Ovary (tissue), 9 donors: ENCODE results near the gene MYO1A. TPM values are rescaled to one million over a fixed set of nuclear protein-coding genes. Genes with fewer than 3 reads are reported as not detected.
"Not testable (repeated sequence)": the region's sequence is repeated elsewhere in the genome, so short reads cannot be mapped to it uniquely, and the experiment has no call there.

ENCODE experiments used
- DNase-seq, 5 donors: peaks; one replicate each; pipeline ENCODE4 v3.0.0-alpha.2; 2019 to 2020
- H3K27ac ChIP-seq, 2 donors: fragments of 200-600 bp; one replicate each; pipeline versions ENCODE4 v1.5.1 to v1.8.0; 2019 to 2022
- H3K27me3 ChIP-seq: fragments of 200-600 bp; one replicate; pipeline ENCODE4 v1.8.0; 2022
- H3K36me3 ChIP-seq: fragments of 200-600 bp; sonication (generic); one replicate; pipeline ENCODE4 v1.5.1; 2019
- H3K4me1 ChIP-seq: one replicate; pipeline ENCODE4 v1.8.1; 2013; ENCODE audit warnings: mild to moderate bottlenecking, moderate library complexity; ENCODE audit not compliant: insufficient read depth
- H3K4me3 ChIP-seq: fragments of 200-600 bp; sonication (generic); one replicate; pipeline ENCODE4 v1.5.1; 2017
- H3K9me3 ChIP-seq, 2 donors: fragments of 200-600 bp in 1 of 2; sonication (generic) in 1 of 2; one replicate each; pipeline versions ENCODE4 v1.5.1 to v1.8.1; 2013 to 2019; ENCODE audit warnings: mild to moderate bottlenecking in 1 of 2, moderate library complexity in 1 of 2
- EP300 ChIP-seq: sonication (generic); formaldehyde crosslinking; IDR thresholded peaks from one replicate; pipeline ENCODE4 v1.6.1; 2017; ENCODE audit warnings: antibody characterized with exemption
- POLR2A ChIP-seq: fragments of 450-650 bp; IDR thresholded peaks from one replicate; pipeline ENCODE4 v1.6.1; 2017; ENCODE audit warnings: antibody characterized with exemption, mild to moderate bottlenecking, moderate library complexity
- WGBS, 3 donors: extraction: QIAGEN DNeasy Blood & Tissue Kit in 1 of 3; methylation state at CpG; one replicate each; pipeline versions ENCODE4 v1.1.5 to v1.1.7; 2013 to 2017; 5-methylcytosine and 5-hydroxymethylcytosine counted together
- intact Hi-C, 4 donors: fragments of 100-400 bp; cut with DNase I; formaldehyde crosslinking; loops; one replicate each; pipeline versions ENCODE4 v1.11.0 to v1.15.1; 2022 to 2023
- polyA plus RNA-seq, 2 donors: library from polyadenylated mRNA; stranded (reverse); fragments of 200-250 nt in 1 of 2; fragments of 350-450 nt in 1 of 2; fragmentation: Illumina TruSeq in 1 of 2; extraction: RNeasy Lipid Tissue Mini Kit (QIAGEN cat#74804) in 1 of 2; gene quantifications; one replicate each; pipeline ENCODE4 v1.2.3, GENCODE V29; 2013 to 2014
- total RNA-seq, 7 donors: library from RNA; depleted of rRNA in 2 of 7; stranded (reverse); fragments of >200 nt in 2 of 7; fragmentation: NEBNext Ultra II Directional in 3 of 7; extraction: Animal tissue kit (Norgen Biotek cat#: 25700) in 3 of 7; gene quantifications; one replicate each; pipeline versions ENCODE4 v1.1.0 to v1.2.4, GENCODE V29; 2016 to 2023
- TF ChIP-seq, protein P1 (sequence below), 3 donors: fragments of 450-650 bp in 2 of 3; fragments of 200-600 bp in 1 of 3; IDR thresholded peaks; one replicate each; pipeline versions ENCODE4 v1.5.1 to v1.8.0; 2016 to 2022; ENCODE audit warnings: antibody characterized with exemption in 3 of 3, mild to moderate bottlenecking in 1 of 3
- donor health status: DM: no; HTN: no; CAD: no; lungs with moderate emphysema.
- donor health status: DM: no; HTN: no; CAD: no.
- donor health status: Bipolar disorder and iron deficiency.
- donor health status: DM: yes; HTN: yes; CAD: no.
- donor health status: DM: no; HTN: no; CAD: no.
- donor health status: DM: yes; HTN: yes; CAD: no.

MYO1A gene
- total and polyA plus RNA-seq, 9 donors = 0.08 to 2.6 (median 0.23) TPM; not detected in 2

DNA sequence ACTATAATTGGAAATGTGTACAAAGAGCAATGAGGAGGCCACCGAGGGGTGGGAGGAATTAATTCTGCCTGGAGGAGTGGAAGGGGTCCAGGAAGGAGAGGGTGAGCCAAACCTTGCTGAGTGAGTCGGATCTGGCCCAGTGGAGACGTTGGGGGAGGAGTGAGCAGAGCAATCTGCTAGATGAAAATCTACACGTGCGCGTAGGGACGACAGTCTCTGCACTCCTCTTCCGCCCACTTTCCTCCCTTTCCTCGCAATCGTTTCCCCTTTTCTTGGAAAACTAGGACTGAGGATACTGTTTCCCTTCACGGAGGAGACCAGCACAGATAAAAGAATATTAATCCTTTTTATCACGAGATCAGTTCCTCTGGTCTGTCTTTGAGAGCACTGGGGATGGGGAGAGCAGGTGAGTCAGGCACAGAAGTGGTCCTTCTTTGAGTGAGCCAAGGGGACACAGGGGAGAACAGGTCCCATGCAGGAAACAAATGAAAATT, 36.1 kb upstream of the MYO1A start:
- no peaks in the 10 kb centered on the region for H3K9me3 ChIP-seq
- intact Hi-C loops = no loop called here
- WGBS, 3 donors = 1 to 4% (median 3%) methylated on average over 12 of the region's 12 CpGs
- H3K4me3 ChIP-seq = peak overlapping the region; percentile 67
- no peaks in the 10 kb centered on the region for H3K27me3 ChIP-seq
- peak overlapping the region; percentile 93 to 99 for H3K27ac ChIP-seq
- TF ChIP-seq POLR2A (no peak), EP300 (no peak)
- TF ChIP-seq, protein P1, sequence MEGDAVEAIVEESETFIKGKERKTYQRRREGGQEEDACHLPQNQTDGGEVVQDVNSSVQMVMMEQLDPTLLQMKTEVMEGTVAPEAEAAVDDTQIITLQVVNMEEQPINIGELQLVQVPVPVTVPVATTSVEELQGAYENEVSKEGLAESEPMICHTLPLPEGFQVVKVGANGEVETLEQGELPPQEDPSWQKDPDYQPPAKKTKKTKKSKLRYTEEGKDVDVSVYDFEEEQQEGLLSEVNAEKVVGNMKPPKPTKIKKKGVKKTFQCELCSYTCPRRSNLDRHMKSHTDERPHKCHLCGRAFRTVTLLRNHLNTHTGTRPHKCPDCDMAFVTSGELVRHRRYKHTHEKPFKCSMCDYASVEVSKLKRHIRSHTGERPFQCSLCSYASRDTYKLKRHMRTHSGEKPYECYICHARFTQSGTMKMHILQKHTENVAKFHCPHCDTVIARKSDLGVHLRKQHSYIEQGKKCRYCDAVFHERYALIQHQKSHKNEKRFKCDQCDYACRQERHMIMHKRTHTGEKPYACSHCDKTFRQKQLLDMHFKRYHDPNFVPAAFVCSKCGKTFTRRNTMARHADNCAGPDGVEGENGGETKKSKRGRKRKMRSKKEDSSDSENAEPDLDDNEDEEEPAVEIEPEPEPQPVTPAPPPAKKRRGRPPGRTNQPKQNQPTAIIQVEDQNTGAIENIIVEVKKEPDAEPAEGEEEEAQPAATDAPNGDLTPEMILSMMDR (IDR thresholded peaks at IDR 0.05) = no peak
- H3K4me1 ChIP-seq = peaks cover 7% of the 10 kb centered on the region
- peak; percentile 75 to 83 (median 77) for DNase-seq
- no peaks in the 10 kb centered on the region for H3K36me3 ChIP-seq

DNA sequence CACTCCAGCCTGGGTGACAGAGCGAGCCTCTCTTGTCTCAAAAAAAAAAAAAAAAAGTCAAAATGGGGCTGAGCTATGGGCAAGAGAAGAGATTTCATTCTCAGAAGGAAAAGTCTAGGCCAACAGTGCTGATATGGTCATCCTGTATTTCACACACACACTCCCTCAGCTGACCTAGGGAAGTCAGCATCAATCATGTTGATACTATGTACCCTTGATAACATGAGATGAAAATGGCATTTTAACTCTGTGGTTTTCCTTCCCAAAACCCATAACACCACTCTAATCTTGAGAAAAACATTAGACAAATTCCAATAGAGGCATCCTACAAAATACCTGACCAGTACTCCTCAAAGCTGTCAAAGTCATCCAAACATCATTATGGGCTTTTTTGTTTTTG, 30.9 kb upstream of the MYO1A start:
- intact Hi-C loops = no loop called here
- WGBS, 3 donors = 96 to 100% (median 100%) methylated on average over 1 of the region's 1 CpG
- TF ChIP-seq POLR2A (no peak), EP300 (no peak)
- TF ChIP-seq, protein P1 (IDR thresholded peaks at IDR 0.05) = no peak
- H3K27ac ChIP-seq = no peak overlapping the region
- H3K36me3 ChIP-seq = no peaks in the 10 kb centered on the region
- no peaks in the 10 kb centered on the region for H3K9me3 ChIP-seq
- DNase-seq = no peak
- no peaks in the 10 kb centered on the region for H3K27me3 ChIP-seq
- H3K4me3 ChIP-seq = no peak overlapping the region
- H3K4me1 ChIP-seq = peaks cover 5% of the 10 kb centered on the region

DNA sequence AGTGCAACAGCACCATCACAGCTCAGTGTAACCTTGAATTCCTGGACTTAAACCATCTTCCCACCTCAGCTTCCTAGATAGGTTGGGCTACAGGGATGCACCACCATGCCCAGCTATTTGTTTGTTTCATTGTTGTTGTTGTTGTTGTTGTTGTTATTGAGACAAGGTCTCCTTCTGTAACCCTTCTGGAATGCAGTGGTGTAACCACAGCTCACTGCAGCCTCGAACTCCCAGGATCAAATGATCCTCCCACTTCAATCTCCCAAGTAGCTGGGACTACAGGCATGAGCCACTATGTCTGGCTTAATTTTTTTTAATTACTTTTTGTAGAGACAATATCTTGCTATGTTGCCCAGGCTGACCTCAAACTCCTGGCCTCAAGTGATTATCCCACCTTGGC, 29.9 kb upstream of the MYO1A start:
- WGBS, 3 donors = 28 to 46% (median 32%) methylated on average over 1 of the region's 1 CpG
- Histone ChIP-seq H3K4me3 (no peak overlapping the region), H3K4me1 (peaks cover 5% of the 10 kb centered on the region), H3K27ac (no peak overlapping the region), H3K27me3 (no peaks in the 10 kb centered on the region), H3K36me3 (no peaks in the 10 kb centered on the region), H3K9me3 (no peaks in the 10 kb centered on the region)
- DNase-seq = no peak
- intact Hi-C loops = no loop called here
- TF ChIP-seq POLR2A (no peak), EP300 (no peak)
- TF ChIP-seq, protein P1 (IDR thresholded peaks at IDR 0.05) = no peak

DNA sequence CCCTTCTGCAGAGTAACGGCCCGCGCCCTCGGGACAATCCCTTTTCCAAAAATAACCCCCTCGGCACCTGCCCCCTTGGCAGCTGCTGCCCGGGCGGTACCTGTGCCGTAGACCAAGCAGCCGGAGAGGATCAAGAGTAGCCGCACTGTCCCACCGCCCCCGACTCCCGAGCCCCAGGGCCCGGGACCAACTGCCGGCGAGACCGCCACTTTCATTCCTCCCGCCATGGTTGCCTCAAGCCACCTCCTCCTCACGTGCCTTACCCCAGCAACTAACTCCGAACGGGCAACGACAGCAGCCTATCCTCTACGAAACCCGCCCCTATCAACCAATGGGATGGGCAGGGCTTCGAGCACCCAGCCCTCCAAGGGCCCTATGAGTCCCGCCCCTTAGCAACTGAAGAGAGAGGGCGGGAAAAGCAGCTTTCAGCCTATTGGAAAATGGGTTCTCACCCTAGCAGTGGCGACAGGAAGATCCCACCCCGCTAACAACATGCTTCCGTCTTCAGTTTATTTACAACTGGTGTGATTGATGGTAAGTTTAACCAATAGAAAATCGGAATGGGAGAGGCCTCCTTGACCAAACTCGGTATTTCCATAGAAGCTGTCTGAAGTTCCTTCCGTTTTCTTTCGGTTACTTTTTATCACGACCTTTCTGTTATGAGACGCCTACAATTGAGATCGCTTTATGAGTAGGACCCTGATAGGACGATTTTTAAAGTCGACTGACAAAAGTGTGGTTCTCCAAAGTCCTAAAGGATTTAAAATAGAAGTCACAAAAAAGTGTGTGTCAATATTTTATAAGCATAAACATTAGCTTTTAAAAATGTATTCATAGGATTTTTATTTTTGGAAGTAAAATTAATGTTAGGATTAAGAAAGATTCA, 28.8 kb upstream of the MYO1A start, which contains the start of gene NEMP1:
NEMP1 (minus strand) TSS at position 273 of the 886 bp plus-strand sequence; CDS start at position 227, 46 bp downstream.
- DNase-seq = peak; percentile 93 to 97 (median 94)
- H3K36me3 ChIP-seq = no peaks in the 10 kb centered on the region
- TF ChIP-seq, protein P1 (IDR thresholded peaks at IDR 0.05) = no peak
- no peak for TF ChIP-seq POLR2A
- no peak for TF ChIP-seq EP300
- no peaks in the 10 kb centered on the region for H3K27me3 ChIP-seq
- H3K27ac ChIP-seq = peak within 1 kb of the TSS; percentile 11 to 57
- intact Hi-C loops = no loop called here
- peaks cover 5% of the 10 kb centered on the region for H3K4me1 ChIP-seq
- peak within 1 kb of the TSS; percentile 71 for H3K4me3 ChIP-seq
- no peaks in the 10 kb centered on the region for H3K9me3 ChIP-seq
- WGBS, 3 donors = 0 to 1% (median 1%) methylated on average over 39 of the region's 39 CpGs

DNA sequence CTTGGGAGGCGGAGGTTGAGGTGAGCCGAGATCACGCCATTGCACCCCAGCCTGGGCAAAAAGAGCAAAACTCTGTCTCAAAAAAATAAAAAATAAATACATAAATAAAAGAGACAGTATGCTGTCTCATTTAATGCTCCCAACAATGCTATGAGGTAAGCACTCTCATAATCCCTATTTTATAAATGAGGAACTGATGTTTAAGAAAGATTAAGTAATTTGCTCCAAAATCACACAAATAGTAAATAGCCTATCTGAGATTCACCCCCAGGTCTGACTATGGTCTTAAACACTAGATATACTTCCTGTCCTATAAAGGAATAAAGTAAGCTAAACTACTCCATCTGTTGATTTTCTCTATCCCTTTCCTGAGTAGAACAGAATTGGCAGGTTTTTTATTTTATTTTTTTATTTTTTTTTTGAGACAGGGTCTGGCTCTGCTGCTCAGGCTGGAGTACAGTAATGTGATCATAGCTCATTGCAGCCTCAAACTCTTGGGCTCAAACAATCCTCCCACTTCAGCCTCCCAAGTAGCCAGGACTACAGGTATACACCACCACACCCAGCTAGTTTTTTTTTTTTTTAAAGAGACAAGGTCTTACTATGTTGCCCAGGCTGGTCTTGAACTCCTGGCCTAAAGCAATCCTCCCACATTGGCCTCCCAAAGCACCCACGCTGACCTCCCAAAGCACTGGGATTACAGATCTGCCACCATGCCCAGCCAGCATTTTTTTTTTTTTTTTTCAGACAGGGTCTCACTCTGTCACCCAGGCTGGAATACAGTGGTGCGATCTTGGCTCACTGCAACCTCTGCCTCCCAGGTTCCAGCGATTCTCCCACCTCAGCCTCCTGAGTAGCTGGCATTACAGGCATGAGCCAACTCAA, 23.9 kb upstream of the MYO1A start:
- DNase-seq, H3K36me3 ChIP-seq, H3K27me3 ChIP-seq, H3K27ac ChIP-seq, H3K4me1 ChIP-seq, H3K9me3 ChIP-seq, H3K4me3 ChIP-seq: not testable (repeated sequence)
- 87 to 95% (median 92%) methylated on average over 6 of the region's 6 CpGs for WGBS, 3 donors
- intact Hi-C loops = loop anchor here in 3 of 4 donors (5.0 kb wide), 4 partner anchors 38 to 332 kb away; partner anchors contain the start of gene STAT6 (in 1 of the 3)
